Measurements from ENCODE around the gene DIS3L2.

DIS3L2 gene

GRCh38 chr2:231960810-231961348, 634 bp upstream of the DIS3L2 start:
- H3K4me3 ChIP-seq (ENCODE audit: low read depth, low read length) = peak overlapping the region; percentile 96
- no peak for TF ChIP-seq CTCF (IDR thresholded peaks at IDR 0.05; ENCODE audit: low read depth, low read length)

GRCh38 chr2:231965102-231965501, 3.6 kb downstream of the DIS3L2 start:
- H3K4me3 ChIP-seq (ENCODE audit: low read depth, low read length) = no peak overlapping the region
- no peak for TF ChIP-seq CTCF (IDR thresholded peaks at IDR 0.05; ENCODE audit: low read depth, low read length)

- H3K4me3 ChIP-seq (ENCODE audit: low read depth, low read length) = no peak overlapping the region
- TF ChIP-seq CTCF (IDR thresholded peaks at IDR 0.05; ENCODE audit: low read depth, low read length) = no peak
Measured at GRCh38 chr2:231966886-231967285, 5.4 kb downstream of the DIS3L2 start.

- H3K4me3 ChIP-seq (ENCODE audit: low read depth, low read length) = no peak overlapping the region
- no peak for TF ChIP-seq CTCF (IDR thresholded peaks at IDR 0.05; ENCODE audit: low read depth, low read length)
Measured at GRCh38 chr2:231968820-231969219, 7.3 kb downstream of the DIS3L2 start.

GRCh38 chr2:231970461-231970860, 8.9 kb downstream of the DIS3L2 start:
- no peak for TF ChIP-seq CTCF (IDR thresholded peaks at IDR 0.05; ENCODE audit: low read depth, low read length)
- H3K4me3 ChIP-seq (ENCODE audit: low read depth, low read length) = no peak overlapping the region

GRCh38 chr2:231975001-231975400, 13.5 kb downstream of the DIS3L2 start:
- no peak for TF ChIP-seq CTCF (IDR thresholded peaks at IDR 0.05; ENCODE audit: low read depth, low read length)
- H3K4me3 ChIP-seq (ENCODE audit: low read depth, low read length) = no peak overlapping the region

- TF ChIP-seq CTCF (IDR thresholded peaks at IDR 0.05; ENCODE audit: low read depth, low read length) = no peak
- no peak overlapping the region for H3K4me3 ChIP-seq (ENCODE audit: low read depth, low read length)
Measured at GRCh38 chr2:231977430-231977829, 15.9 kb downstream of the DIS3L2 start.

All from WI38 (cell line).